GM19193 (cell line): ENCODE results near the gene PABPN1.

ENCODE experiments used
- POLR2A ChIP-seq: IDR thresholded peaks from 4 replicates; pipeline ENCODE4 v1.6.1; 2011; ENCODE audit not compliant: insufficient read depth, insufficient read length; ENCODE audit errors: extremely low read depth

The PABPN1 gene

GRCh38 chr14:23345987-23346692 lies 24.9 kb downstream of the PABPN1 start:
- no peak for TF ChIP-seq POLR2A

DNA sequence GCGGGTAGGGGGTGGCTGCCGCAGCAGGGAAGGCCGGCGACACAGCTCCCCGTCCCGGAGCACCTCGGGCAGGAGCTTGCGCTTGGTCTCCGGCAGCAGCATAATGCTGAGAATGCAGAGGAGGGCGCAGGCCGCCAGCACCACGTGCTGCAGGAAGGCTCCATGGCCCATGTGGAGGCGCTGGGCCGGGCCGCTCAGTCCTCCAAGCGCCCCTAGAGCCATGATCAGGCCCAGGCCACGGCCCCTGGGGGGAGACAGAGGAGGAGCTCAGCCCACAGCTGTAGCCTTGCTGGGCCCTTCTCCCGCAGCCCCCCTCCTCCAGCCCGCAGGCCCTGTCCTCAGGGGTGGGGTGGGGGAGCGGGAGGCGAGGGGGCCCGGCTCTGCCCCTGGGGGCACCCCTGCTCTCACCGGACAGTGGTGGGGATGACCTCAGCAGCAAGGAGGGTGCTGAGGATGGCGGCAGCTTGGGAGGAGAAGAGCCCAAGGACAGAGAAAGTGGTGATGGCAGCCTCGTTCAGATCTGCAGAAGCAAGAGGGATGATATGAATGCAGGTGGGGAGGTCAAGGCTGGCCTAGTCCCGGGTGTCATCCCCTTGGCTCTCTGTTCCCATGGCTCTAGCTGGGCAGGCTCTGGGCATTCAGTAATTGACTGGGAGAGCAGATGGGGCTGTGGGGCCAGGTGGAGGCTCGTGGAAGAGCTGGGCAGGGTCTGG lies 25.6 kb downstream of the PABPN1 start:
- no peak for TF ChIP-seq POLR2A

GRCh38 chr14:23347406-23348296 lies 26.4 kb downstream of the PABPN1 start:
- TF ChIP-seq POLR2A: no peak

DNA sequence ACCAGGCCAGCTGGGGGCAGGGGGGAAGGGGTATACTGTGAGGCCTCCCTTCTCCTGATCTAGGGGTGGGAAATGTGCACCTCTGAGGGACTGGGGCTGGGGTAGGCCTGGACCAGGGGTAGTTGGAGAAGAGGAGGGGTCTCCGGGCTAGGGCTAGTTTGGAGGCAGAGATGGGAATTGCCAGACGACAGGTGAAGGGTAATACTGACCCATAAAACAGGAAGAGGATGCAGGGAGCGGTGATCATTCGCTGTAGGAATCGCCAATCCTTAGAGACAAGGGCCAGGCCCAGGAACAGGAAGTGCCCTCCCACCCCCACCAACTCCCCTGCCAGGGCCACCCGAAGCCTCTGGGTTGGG lies 27.0 kb downstream of the PABPN1 start:
- no peak for TF ChIP-seq POLR2A

DNA sequence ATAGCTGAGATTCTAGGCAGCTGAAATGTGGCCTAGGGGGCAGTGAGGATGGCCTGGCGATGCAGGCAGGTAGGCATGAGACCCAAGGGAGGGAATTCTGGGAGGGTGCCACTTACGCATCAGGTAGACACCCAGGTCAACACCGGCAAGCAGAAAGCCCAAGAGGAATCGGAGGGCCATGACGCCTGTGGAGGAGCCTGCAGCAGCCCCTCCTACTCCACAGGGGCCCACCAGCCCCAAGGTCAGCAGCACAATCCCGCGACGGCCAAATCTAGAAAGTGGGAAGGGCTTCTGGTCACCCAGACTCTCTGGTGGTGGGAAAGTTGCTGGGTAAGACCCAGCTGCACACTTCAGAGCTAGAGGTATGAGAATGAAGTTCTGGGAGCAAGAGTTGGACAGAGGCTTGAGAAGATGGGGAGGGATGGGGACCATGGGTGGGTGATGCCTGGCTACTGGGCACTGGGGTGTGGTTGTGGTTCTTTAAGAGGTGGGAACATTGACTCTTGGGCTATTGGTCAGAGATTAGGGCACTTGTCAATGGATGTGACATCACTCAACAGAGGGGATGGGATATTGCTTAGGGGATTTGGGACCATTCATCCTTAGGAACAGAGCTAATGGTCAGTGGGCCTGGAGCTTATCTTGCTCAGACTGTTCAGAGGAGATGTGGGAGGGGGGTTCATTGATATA lies 28.0 kb downstream of the PABPN1 start:
- TF ChIP-seq POLR2A: no peak

DNA sequence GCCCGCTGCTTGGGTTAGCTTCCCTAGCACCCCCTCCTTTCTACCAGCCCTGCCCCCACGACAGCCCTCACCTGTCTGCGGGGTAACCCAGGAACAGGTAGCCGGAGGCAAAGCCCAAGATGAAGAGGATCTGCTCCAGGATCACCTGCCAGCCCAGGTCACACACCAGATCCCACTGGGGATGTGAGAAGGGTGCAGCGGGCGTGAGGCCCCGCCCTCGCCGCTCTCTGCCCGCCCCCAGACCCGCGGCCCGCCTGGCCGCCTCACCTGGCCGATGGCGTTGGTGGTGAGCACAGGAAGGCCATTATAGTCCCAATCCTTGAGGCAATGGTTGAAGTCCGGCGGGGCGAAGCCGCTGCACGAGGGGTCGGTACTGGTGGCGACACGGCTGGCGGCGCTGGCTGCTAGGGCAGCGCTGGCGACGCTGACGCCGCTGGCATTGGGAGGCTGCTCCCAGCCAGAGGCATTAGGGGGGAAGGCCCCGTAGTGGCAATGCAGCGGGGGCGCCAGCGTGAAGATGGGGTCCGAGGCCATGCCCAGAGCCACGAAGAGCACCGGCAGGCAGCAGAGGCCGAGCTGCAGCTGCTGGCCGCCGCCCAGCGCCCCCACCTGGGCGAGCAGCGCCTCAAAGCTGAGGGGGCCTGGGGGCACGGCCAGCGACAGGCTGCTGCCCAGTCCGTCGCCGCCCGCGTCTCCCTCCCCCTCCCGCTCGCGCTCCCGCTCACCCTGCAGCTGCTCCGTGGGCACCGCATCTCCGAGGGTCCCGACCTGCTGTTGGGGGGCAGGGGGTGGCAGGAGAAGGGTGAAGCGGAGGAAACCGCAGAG lies 30.6 kb downstream of the PABPN1 start:
- no peak for TF ChIP-seq POLR2A

DNA sequence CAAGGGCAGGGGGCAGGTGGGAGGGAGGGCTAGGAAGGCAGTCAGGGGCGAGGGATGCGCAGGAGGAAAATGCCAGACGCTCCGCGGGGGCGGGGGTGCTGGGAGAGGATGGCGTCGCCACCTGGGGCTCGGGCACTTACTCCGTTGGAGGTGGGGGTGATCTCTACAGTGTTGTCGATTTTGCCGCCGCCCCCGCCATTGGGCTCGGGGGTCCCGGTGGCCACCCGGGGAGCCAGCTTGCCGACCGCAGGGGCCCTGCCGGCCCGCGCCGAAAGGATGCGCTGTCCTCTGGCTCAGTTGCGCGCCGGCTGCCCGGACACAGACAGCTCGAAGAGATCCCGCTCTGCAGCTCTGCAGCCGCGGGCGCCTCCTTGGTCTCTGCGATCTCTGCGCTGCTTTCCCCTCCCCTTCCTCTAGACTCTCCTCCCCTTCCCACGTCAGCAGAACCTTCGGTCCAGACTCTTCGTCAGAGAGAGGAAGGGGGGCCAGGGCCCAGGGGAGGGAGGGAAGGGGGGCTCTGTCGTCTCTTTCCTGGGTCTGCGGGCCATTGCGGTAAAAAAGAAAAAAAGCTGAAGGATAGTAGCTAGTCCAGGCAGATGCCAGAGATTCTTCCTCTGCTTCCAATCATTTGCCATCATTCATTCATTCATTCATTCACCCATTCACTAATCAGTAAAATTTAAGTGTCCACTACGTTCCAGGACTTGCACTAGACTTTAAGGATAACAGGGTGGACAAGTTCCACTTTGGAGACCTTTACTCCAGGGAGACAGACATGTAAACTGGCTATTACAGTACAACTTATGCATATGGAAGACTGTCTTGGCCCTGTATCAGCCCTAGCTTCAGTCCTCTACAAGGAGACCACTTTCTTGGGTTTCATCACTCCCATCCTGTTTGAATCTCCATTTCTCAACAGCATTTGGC lies 31.5 kb downstream of the PABPN1 start, which contains the start of gene SLC22A17:
SLC22A17 (minus strand) TSS at position 382 of the 927 bp plus-strand sequence.
- TF ChIP-seq POLR2A: no peak

DNA sequence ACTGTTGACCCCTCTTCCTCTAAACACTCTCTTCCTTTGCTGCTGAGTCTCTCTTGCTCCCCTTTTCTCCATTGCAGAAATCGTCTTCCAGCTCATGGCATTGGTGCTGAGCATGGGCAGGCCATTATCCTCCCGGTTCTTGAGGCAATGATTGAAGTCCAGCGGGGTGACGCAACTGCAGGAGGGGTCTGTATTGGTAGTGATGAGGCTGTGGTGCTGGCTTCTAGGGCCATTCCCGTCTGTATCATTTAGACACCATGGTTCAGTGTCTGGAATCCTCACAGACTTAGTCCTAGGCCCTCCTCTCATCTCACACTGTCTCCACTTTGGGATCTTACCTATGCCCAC lies 32.1 kb downstream of the PABPN1 start:
- no peak for TF ChIP-seq POLR2A

- no peak for TF ChIP-seq POLR2A
Observed at GRCh38 chr14:23354990-23355389, 33.7 kb downstream of the PABPN1 start.

DNA sequence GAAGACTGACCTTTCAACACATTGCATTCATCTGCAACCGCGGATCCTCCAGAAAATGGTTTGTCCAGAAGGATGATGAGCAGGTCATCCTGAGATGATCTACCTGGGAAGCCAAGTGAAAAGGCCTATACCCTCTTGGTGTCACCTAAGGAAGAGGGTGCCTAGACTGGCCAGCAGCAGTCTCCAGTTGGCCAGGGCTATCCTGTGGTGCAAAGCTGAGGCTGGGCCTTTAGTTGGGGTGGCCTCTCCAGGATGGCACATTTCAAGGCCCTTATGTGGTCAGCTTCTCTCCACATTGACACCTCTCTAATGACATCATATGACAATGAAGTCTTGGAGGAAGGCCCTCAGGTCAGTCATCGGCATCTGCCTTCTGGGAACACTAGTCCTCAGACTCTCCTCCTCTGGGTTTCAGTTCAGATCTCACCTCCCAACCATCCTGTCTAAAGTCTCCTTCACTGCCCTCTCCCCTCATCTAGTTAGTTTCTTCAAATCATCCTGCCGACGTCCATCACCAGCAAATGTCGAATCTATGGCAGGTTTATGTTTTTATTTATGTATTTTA lies 34.7 kb downstream of the PABPN1 start:
- TF ChIP-seq POLR2A: no peak

DNA sequence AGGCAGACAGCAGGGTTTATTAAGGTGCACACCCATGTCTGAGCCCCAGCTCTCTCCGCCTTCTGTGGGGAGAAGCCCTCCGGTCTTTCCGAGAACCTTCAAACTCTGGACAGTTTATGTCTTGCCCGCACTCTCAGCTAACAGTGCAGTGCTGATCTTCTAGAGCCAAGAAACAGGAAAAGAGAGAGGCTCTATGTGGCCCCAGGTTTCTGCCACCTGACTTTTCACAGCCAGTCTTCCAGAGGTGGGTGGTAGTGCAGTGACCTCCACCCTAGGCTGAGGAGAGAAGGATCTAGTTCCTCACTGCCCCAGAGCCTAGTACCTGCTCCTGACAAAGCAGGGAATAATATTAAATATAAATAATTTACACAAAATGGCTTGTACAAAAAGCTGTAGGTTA lies 35.4 kb downstream of the PABPN1 start:
- no peak for TF ChIP-seq POLR2A

GRCh38 chr14:23357261-23357660 lies 36.0 kb downstream of the PABPN1 start:
- TF ChIP-seq POLR2A: no peak

GRCh38 chr14:23358042-23358441 lies 36.8 kb downstream of the PABPN1 start:
- TF ChIP-seq POLR2A: no peak

- no peak for TF ChIP-seq POLR2A
Observed at GRCh38 chr14:23358553-23359166, 37.4 kb downstream of the PABPN1 start.
